ENCODE data around the gene HNRNPC. TPM values are rescaled to one million over a fixed set of nuclear protein-coding genes. Genes with fewer than 3 reads are reported as not detected.

HNRNPC gene
- total RNA-seq, 1 experiment from 2014 or later: 1,766 TPM

GRCh38 chr14:21163871-21164291, 105.4 kb downstream of the HNRNPC start:
- in situ Hi-C loops (cut with HindIII; ENCODE audit: low sequenced_read_pairs): no loop called here
- no peak for DNase-seq (ENCODE audit: low spot score)

GRCh38 chr14:21162081-21162480, 107.2 kb downstream of the HNRNPC start:
- in situ Hi-C loops (cut with HindIII; ENCODE audit: low sequenced_read_pairs): no loop called here
- no peak for DNase-seq (ENCODE audit: low spot score)

GRCh38 chr14:21160061-21160610, 109.1 kb downstream of the HNRNPC start:
- DNase-seq (ENCODE audit: low spot score): no peak
- in situ Hi-C loops (cut with HindIII; ENCODE audit: low sequenced_read_pairs): no loop called here

Other genes starting within 250 kb of the HNRNPC start
- 28.6 and 40.4 TPM in 2 replicates for gene NDRG2, start 244.4 kb downstream of the HNRNPC start, total RNA-seq (2014; rRNA removed; shearing (Covaris generic))
- not detected in 2 replicates for gene TPPP2, start 239.2 kb downstream of the HNRNPC start, total RNA-seq (2014; rRNA removed; shearing (Covaris generic))
- not detected in 2 replicates for gene RNASE13, start 234.6 kb downstream of the HNRNPC start, total RNA-seq (2014; rRNA removed; shearing (Covaris generic))
- gene RNASE7, start 227.1 kb downstream of the HNRNPC start, total RNA-seq (2014; rRNA removed; shearing (Covaris generic)): not detected in 2 replicates
- gene RNASE8, start 211.6 kb downstream of the HNRNPC start, total RNA-seq (2014; rRNA removed; shearing (Covaris generic)): not detected in 2 replicates
- gene ARHGEF40, start 199.1 kb downstream of the HNRNPC start, total RNA-seq (2014; rRNA removed; shearing (Covaris generic)): 48.6 and 50.3 TPM in 2 replicates
- gene ZNF219, start 170.8 kb downstream of the HNRNPC start, total RNA-seq (2014; rRNA removed; shearing (Covaris generic)): 29.4 and 45.8 TPM in 2 replicates
- gene TMEM253, start 168.4 kb downstream of the HNRNPC start, total RNA-seq (2014; rRNA removed; shearing (Covaris generic)): not detected in 2 replicates
- 0.71 TPM in 1 of 2 replicates, not detected in the other for gene OR5AU1, start 113.4 kb downstream of the HNRNPC start, total RNA-seq (2014; rRNA removed; shearing (Covaris generic))
- 0.18 TPM in 1 of 2 replicates, not detected in the other for gene RPGRIP1, start 10.6 kb upstream of the HNRNPC start, total RNA-seq (2014; rRNA removed; shearing (Covaris generic))
- 70.3 and 87.7 TPM in 2 replicates for gene SUPT16H, start 114.6 kb upstream of the HNRNPC start, total RNA-seq (2014; rRNA removed; shearing (Covaris generic))
- gene CHD8, start 186.7 kb upstream of the HNRNPC start, total RNA-seq (2014; rRNA removed; shearing (Covaris generic)): 54.4 and 65.0 TPM in 2 replicates
- gene RAB2B, start 207.5 kb upstream of the HNRNPC start, total RNA-seq (2014; rRNA removed; shearing (Covaris generic)): 9.0 and 13.4 TPM in 2 replicates
- 45.6 and 56.6 TPM in 2 replicates for gene TOX4, start 207.8 kb upstream of the HNRNPC start, total RNA-seq (2014; rRNA removed; shearing (Covaris generic))
- 75.0 and 77.5 TPM in 2 replicates for gene METTL3, start 241.9 kb upstream of the HNRNPC start, total RNA-seq (2014; rRNA removed; shearing (Covaris generic))

Measured in G401 (cell line).